ENCODE data around the gene LNP1.

GRCh38 chr3:100423611-100424010 is 22.3 kb downstream of the LNP1 start:
- TF ChIP-seq CTCF (IDR thresholded peaks at IDR 0.05 in 4 of 5, conservative IDR thresholded peaks at IDR 0.05 in 1 of 5) (no peak), POLR2A (IDR thresholded peaks at IDR 0.05) (no peak)
